K562 (cell line): ENCODE measurements around the gene ADRB2. TPM values are rescaled to one million over a fixed set of nuclear protein-coding genes. Genes with fewer than 3 reads are reported as not detected.

Source experiments
- ATAC-seq: fragments of 200-7000 bp; cut with Tn5 transposase; 3 replicates; pipeline ENCODE4 v1.9.1; 2020; ENCODE audit warnings: moderate library complexity
- BruUV-seq: library from RNA; stranded (reverse); fragments of 400-500 nt; replicated peaks from 2 replicates; lab custom pipeline; 2021; lab: Mats Ljungman, UMichigan
- CTCF ChIA-PET: fragments of 300-600 bp; formaldehyde crosslinking; extraction: SDS; loops from one replicate; lab custom pipeline; 2021; ENCODE audit warnings: low intra/inter-chr PET ratio; lab: Yijun Ruan, JAX
- POLR2A ChIA-PET: fragments of 300-600, 350-650 bp; sonication (Branson Sonifier 250); formaldehyde crosslinking; extraction: SDS; loops from one replicate; lab custom pipeline; 2021; ENCODE audit warnings: antibody characterized with exemption, inconsistent platforms; lab: Yijun Ruan, JAX
- DNase-seq, 4 experiments: peaks; one replicate each; pipeline versions ENCODE4 v3.0.0 to v3.0.0-alpha.2; 2011 to 2018; ENCODE audit warnings: low spot score in 3 of 4, mixed read lengths in 3 of 4; ENCODE audit errors: extremely low read depth in 1 of 4
- FAIRE-seq: peaks from 2 replicates; lab custom pipeline; 2011; peaks lifted over from hg19 to GRCh38; lab: Jason Lieb, UNC
- H2AFZ ChIP-seq: 2 replicates; pipeline ENCODE4 v1.6.0; 2011; ENCODE audit warnings: low read depth, low read length, control low read depth, inconsistent platforms
- H3K27ac ChIP-seq: fragments of 200-600 bp; 3 replicates; pipeline ENCODE4 v1.8.0; 2011; ENCODE audit warnings: low read depth, mild to moderate bottlenecking, control low read depth, inconsistent platforms, low read length, moderate library complexity, mixed read lengths; ENCODE audit errors: extremely low read depth
- H3K27me3 ChIP-seq, 2 experiments: fragments of 300-600 bp in 1 of 2; 2 replicates in 1 of 2; 3 replicates in 1 of 2; pipeline versions ENCODE4 v1.6.0 to v1.8.0; 2011; ENCODE audit warnings: inconsistent platforms in 2 of 2, low read length in 2 of 2, mild to moderate bottlenecking in 1 of 2, mixed read lengths in 1 of 2, moderate library complexity in 1 of 2; ENCODE audit not compliant: control insufficient read depth in 2 of 2, insufficient read depth in 2 of 2
- H3K36me3 ChIP-seq: fragments of 300-600 bp; 3 replicates; pipeline ENCODE4 v1.8.0; 2011; ENCODE audit warnings: mild to moderate bottlenecking, low read length, inconsistent platforms; ENCODE audit not compliant: control insufficient read depth, insufficient read depth
- H3K4me1 ChIP-seq, 2 experiments: fragments of 200-600 bp in 1 of 2; replicated peaks in 1 of 2; 2 replicates in 1 of 2; 3 replicates in 1 of 2; pipeline versions ENCODE4 v1.5.1 to v1.8.0; 2011; ENCODE audit warnings: inconsistent platforms in 2 of 2, low read length in 2 of 2, mild to moderate bottlenecking in 1 of 2, mixed read lengths in 1 of 2, moderate library complexity in 1 of 2; ENCODE audit not compliant: control insufficient read depth in 2 of 2, insufficient read depth in 2 of 2
- H3K4me2 ChIP-seq: 2 replicates; pipeline ENCODE4 v1.6.1; 2011; ENCODE audit warnings: low read length, control low read depth, inconsistent platforms, mixed read lengths; ENCODE audit not compliant: insufficient read depth
- H3K4me3 ChIP-seq: fragments of 200-600 bp; sonication (generic), shearing (Covaris generic); 2 replicates; pipeline ENCODE4 v1.5.1; 2016; ENCODE audit warnings: control low read depth, inconsistent platforms
- H3K79me2 ChIP-seq: fragments of 200-600 bp; 3 replicates; pipeline ENCODE4 v1.8.0; 2011; ENCODE audit warnings: low read length, inconsistent platforms; ENCODE audit not compliant: control insufficient read depth, insufficient read depth
- H3K9ac ChIP-seq, 2 experiments: 2 replicates each; pipeline versions ENCODE4 v1.6.0 to v1.6.1; 2011; ENCODE audit warnings: low read depth in 2 of 2, low read length in 2 of 2, control low read depth in 1 of 2, inconsistent platforms in 1 of 2, mild to moderate bottlenecking in 1 of 2, mixed read lengths in 1 of 2; ENCODE audit not compliant: insufficient read depth in 1 of 2
- H3K9me1 ChIP-seq: one replicate; pipeline ENCODE4 v1.6.0; 2011; ENCODE audit warnings: inconsistent platforms, mild to moderate bottlenecking, low read length, moderate library complexity; ENCODE audit not compliant: control insufficient read depth, insufficient read depth
- H3K9me3 ChIP-seq: replicated peaks from 2 replicates; pipeline ENCODE4 v1.5.1; 2011; ENCODE audit warnings: low read depth, low read length, inconsistent platforms; ENCODE audit not compliant: control insufficient read depth, insufficient read depth
- H4K20me1 ChIP-seq: replicated peaks from 2 replicates; pipeline ENCODE4 v1.6.1; 2011; ENCODE audit warnings: low read length, inconsistent platforms, mixed read lengths; ENCODE audit not compliant: control insufficient read depth, insufficient read depth
- ARID1B ChIP-seq: fragments of 450-650 bp; IDR thresholded peaks from 2 replicates; pipeline ENCODE4 v1.6.1; 2016; ENCODE audit warnings: antibody characterized with exemption, mild to moderate bottlenecking, inconsistent platforms
- CTCFL ChIP-seq: IDR thresholded peaks from 2 replicates; pipeline ENCODE4 v1.6.1; 2011; ENCODE audit warnings: borderline replicate concordance, low read depth, mild to moderate bottlenecking, moderate library complexity, low read length; ENCODE audit not compliant: insufficient read depth, poor library complexity, severe bottlenecking
- DMBX1 ChIP-seq: fragments of 250-450 bp; sonication (Bioruptor Pico); IDR thresholded peaks from 2 replicates; pipeline ENCODE4 v1.8.0; 2022; ENCODE audit warnings: inconsistent platforms, mild to moderate bottlenecking, moderate library complexity, borderline replicate concordance
- HDAC2 ChIP-seq: fragments of 450-650 bp; IDR thresholded peaks from 2 replicates; pipeline ENCODE4 v1.6.1; 2016; ENCODE audit warnings: mild to moderate bottlenecking
- SPI1 ChIP-seq: IDR thresholded peaks from 2 replicates; pipeline ENCODE4 v1.6.1; 2011; ENCODE audit warnings: low read depth, low read length, control low read depth, borderline replicate concordance
- ZNF324 ChIP-seq: fragments of 250-450 bp; sonication (Bioruptor Pico); IDR thresholded peaks from 2 replicates; pipeline ENCODE4 v1.4.0; 2020; ENCODE audit warnings: mild to moderate bottlenecking
- ZNF707 ChIP-seq: fragments of 250-450 bp; sonication (Bioruptor Pico); conservative IDR thresholded peaks from 2 replicates; pipeline ENCODE4 v1.8.0; 2022; ENCODE audit warnings: inconsistent platforms, mild to moderate bottlenecking, moderate library complexity
- WGBS: fragments of 100-300 bp; shearing (Covaris generic); methylation state at CpG from one replicate; pipeline ENCODE4 v1.1.6; 2016; ENCODE audit warnings: low coverage, mixed read lengths; ENCODE audit not compliant: insufficient coverage; ENCODE audit errors: missing lambda C conversion rate; 5-methylcytosine and 5-hydroxymethylcytosine counted together
- in situ Hi-C: fragments of 300-500 bp; cut with MboI; formaldehyde crosslinking; loops from 4 replicates; pipeline ENCODE4 v1.15.0; 2018; ENCODE audit warnings: inconsistent platforms, mixed read lengths
- intact Hi-C: fragments of 100-400 bp; cut with micrococcal nuclease; formaldehyde crosslinking; loops from 2 replicates; pipeline ENCODE4 v1.14.2; 2022
- polyA plus RNA-seq, 8 experiments: library from polyadenylated mRNA; depleted of rRNA in 4 of 8; stranded (reverse) in 5 of 8; unstranded in 3 of 8; fragments of >200 nt; fragmentation: Nextera tagmentation in 2 of 8; fragmentation: Illumina TruSeq in 1 of 8; extraction: Ambion mirVana in 2 of 8; extraction: Trizol in 1 of 8; gene quantifications; 2 replicates each; pipeline versions ENCODE4 v1.2.1 to v1.2.3, GENCODE V29; 2011 to 2014; ENCODE audit warnings: inconsistent platforms in 1 of 8, missing spikeins in 1 of 8
- total RNA-seq, 7 experiments: library from RNA; depleted of rRNA in 6 of 7; stranded (reverse); fragments of >200 nt in 6 of 7; fragmentation: Illumina TruSeq in 2 of 7; extraction: Trizol in 2 of 7; gene quantifications; 2 replicates each; pipeline versions ENCODE4 v1.2.1 to v1.2.3, GENCODE V29; 2011 to 2021; ENCODE audit warnings: low replicate concordance in 1 of 7

The ADRB2 gene
- total and polyA plus RNA-seq, 9 of the 15 experiments (the other 6 are each of a cell fraction or from before 2014, with no cell fraction given): 0.01 to 0.18 (median 0.04) TPM; not detected in 2

- Histone ChIP-seq H3K9me3 (no peaks in the 10 kb centered on the region; the same call in 1 of the 2 replicates), H3K9ac (no peak overlapping the region), H3K4me2 (no peak overlapping the region), H3K27ac (no peak overlapping the region), H3K4me1 (no peaks in the 10 kb centered on the region), H3K36me3 (no peaks in the 10 kb centered on the region), H3K4me3 (no peak overlapping the region), H3K9me1 (no peaks in the 10 kb centered on the region), H2AFZ (no peak overlapping the region), H3K27me3 (peaks cover 0 to 8% of the 10 kb centered on the region in 2 experiments; a peak in 3 of 5 replicates), H4K20me1 (no peaks in the 10 kb centered on the region), H3K79me2 (no peaks in the 10 kb centered on the region)
- ATAC-seq: no peak
- no peak for DNase-seq
- FAIRE-seq: no peak
- POLR2A ChIA-PET: no interaction called here
- in situ Hi-C loops (no loop called here), intact Hi-C loops (no loop called here)
- no peak for TF ChIP-seq CTCFL
- TF ChIP-seq ZNF707 (CRISPR knock-in tag): no peak
- TF ChIP-seq SPI1: peak; percentile 60; the same call in 1 of the 2 replicates
- no peak for TF ChIP-seq ZNF324 (CRISPR knock-in tag)
- TF ChIP-seq DMBX1: no peak
- no peak for TF ChIP-seq HDAC2
- no peak for TF ChIP-seq ARID1B
- WGBS: 0% methylated on average over 3 of the region's 3 CpGs
- CTCF ChIA-PET: no interaction called here
- BruUV-seq: no TSS peak
Observed at GRCh38 chr5:148848393-148849031, 22.1 kb downstream of the ADRB2 start.
